ENCODE data around the gene TPR.
A peak's percentile ranks its signal among the peaks of the same experiment; 100 is the strongest.

The TPR gene

DNA sequence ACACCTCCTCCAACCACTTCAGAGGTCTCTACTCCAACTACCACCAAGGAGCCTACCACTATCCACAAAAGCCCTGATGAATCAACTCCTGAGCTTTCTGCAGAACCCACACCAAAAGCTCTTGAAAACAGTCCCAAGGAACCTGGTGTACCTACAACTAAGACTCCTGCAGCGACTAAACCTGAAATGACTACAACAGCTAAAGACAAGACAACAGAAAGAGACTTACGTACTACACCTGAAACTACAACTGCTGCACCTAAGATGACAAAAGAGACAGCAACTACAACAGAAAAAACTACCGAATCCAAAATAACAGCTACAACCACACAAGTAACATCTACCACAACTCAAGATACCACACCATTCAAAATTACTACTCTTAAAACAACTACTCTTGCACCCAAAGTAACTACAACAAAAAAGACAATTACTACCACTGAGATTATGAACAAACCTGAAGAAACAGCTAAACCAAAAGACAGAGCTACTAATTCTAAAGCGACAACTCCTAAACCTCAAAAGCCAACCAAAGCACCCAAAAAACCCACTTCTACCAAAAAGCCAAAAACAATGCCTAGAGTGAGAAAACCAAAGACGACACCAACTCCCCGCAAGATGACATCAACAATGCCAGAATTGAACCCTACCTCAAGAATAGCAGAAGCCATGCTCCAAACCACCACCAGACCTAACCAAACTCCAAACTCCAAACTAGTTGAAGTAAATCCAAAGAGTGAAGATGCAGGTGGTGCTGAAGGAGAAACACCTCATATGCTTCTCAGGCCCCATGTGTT lies 66.6 kb downstream of the TPR start:
- no peak overlapping the region for H3K9ac ChIP-seq (ENCODE audit: insufficient read length, low read depth)
- H3K9me3 ChIP-seq (ENCODE audit: insufficient read depth, low read length) = no peaks in the 10 kb centered on the region
- TF ChIP-seq SUZ12 (IDR thresholded peaks at IDR 0.05; ENCODE audit: extremely low read depth, insufficient read depth, insufficient read length) (no peak), YY1 (IDR thresholded peaks at IDR 0.05; ENCODE audit: insufficient read depth, insufficient read length) (no peak), ZNF274 (IDR thresholded peaks at IDR 0.05; ENCODE audit: low read depth, low read length) (no peak)
- H3K4me3 ChIP-seq (ENCODE audit: insufficient read length, low read depth) = no peak overlapping the region
- no peak for DNase-seq (ENCODE audit: low read depth, low spot score)
- H3K36me3 ChIP-seq (ENCODE audit: insufficient read depth, insufficient read length, low read length) = peaks cover 33% of the 10 kb centered on the region
- H3K4me1 ChIP-seq (ENCODE audit: insufficient read depth, insufficient read length) = no peaks in the 10 kb centered on the region
- H3K27me3 ChIP-seq (ENCODE audit: insufficient read depth, insufficient read length) = no peaks in the 10 kb centered on the region

DNA sequence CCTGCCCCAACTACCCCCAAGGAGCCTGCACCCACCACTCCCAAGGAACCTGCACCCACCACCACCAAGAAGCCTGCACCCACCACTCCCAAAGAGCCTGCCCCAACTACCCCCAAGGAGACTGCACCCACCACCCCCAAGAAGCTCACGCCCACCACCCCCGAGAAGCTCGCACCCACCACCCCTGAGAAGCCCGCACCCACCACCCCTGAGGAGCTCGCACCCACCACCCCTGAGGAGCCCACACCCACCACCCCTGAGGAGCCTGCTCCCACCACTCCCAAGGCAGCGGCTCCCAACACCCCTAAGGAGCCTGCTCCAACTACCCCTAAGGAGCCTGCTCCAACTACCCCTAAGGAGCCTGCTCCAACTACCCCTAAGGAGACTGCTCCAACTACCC lies 67.6 kb downstream of the TPR start:
- H3K9me3 ChIP-seq (ENCODE audit: insufficient read depth, low read length) = no peaks in the 10 kb centered on the region
- no peak overlapping the region for H3K9ac ChIP-seq (ENCODE audit: insufficient read length, low read depth)
- TF ChIP-seq SUZ12 (IDR thresholded peaks at IDR 0.05; ENCODE audit: extremely low read depth, insufficient read depth, insufficient read length) (no peak), YY1 (IDR thresholded peaks at IDR 0.05; ENCODE audit: insufficient read depth, insufficient read length) (no peak), ZNF274 (IDR thresholded peaks at IDR 0.05; ENCODE audit: low read depth, low read length) (no peak)
- no peaks in the 10 kb centered on the region for H3K27me3 ChIP-seq (ENCODE audit: insufficient read depth, insufficient read length)
- DNase-seq (ENCODE audit: low read depth, low spot score) = no peak
- no peaks in the 10 kb centered on the region for H3K4me1 ChIP-seq (ENCODE audit: insufficient read depth, insufficient read length)
- H3K36me3 ChIP-seq (ENCODE audit: insufficient read depth, insufficient read length, low read length) = peaks cover 23% of the 10 kb centered on the region
- H3K4me3 ChIP-seq (ENCODE audit: insufficient read length, low read depth) = no peak overlapping the region

DNA sequence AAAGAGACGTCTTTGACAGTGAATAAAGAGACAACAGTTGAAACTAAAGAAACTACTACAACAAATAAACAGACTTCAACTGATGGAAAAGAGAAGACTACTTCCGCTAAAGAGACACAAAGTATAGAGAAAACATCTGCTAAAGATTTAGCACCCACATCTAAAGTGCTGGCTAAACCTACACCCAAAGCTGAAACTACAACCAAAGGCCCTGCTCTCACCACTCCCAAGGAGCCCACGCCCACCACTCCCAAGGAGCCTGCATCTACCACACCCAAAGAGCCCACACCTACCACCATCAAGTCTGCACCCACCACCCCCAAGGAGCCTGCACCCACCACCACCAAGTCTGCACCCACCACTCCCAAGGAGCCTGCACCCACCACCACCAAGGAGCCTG lies 68.5 kb downstream of the TPR start:
- Histone ChIP-seq H3K36me3 (ENCODE audit: insufficient read depth, insufficient read length, low read length) (peaks cover 14% of the 10 kb centered on the region), H3K27me3 (ENCODE audit: insufficient read depth, insufficient read length) (no peaks in the 10 kb centered on the region), H3K4me1 (ENCODE audit: insufficient read depth, insufficient read length) (no peaks in the 10 kb centered on the region), H3K9ac (ENCODE audit: insufficient read length, low read depth) (no peak overlapping the region), H3K9me3 (ENCODE audit: insufficient read depth, low read length) (no peaks in the 10 kb centered on the region), H3K4me3 (ENCODE audit: insufficient read length, low read depth) (no peak overlapping the region)
- no peak for TF ChIP-seq SUZ12 (IDR thresholded peaks at IDR 0.05; ENCODE audit: extremely low read depth, insufficient read depth, insufficient read length)
- no peak for TF ChIP-seq ZNF274 (IDR thresholded peaks at IDR 0.05; ENCODE audit: low read depth, low read length)
- TF ChIP-seq YY1 (IDR thresholded peaks at IDR 0.05; ENCODE audit: insufficient read depth, insufficient read length) = no peak
- no peak for DNase-seq (ENCODE audit: low read depth, low spot score)

DNA sequence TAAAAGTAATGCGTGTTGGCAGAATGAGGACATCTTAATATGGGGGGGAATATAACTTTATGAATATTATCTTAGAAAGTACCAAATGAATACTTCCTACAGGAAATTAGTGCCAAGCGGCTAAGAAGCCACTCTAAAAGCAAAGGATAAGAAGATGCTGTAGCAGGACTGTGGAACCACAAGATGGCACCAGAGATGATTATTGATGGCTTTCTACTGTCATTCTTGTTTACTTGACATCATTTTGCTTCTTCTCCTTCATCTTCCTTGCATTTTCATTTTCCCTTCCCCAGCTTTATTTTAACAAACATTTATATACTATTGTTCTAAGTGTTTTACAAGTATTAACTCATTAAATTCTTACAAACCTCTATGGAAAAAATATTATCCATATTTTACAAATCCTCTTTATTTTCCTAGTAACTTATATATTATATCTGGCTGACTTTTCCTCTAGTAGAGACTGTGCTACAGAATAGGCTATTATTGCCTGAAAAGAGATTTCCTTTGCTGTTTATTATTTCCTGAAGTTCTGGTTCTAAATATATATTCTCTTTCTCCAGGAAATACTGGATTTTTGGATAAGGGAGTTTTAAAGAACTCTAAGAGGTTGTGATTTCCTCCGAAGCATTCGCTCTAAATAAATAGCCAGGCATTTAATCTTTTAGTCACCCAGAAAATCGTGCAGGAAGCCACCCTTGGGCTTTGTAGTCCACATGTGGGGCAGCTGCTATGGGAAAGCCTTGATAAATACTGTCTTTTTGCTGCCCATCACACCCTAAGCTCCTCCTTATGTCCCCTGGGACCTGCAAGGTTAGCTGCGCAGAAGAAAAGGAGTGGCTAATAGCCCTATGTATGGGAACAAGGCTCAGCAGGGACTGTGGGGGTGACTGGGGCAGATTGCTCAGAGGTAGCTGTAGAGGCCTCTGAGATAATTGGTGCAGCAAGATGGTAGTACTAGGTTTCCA lies 69.8 kb downstream of the TPR start:
- Histone ChIP-seq H3K9ac (ENCODE audit: insufficient read length, low read depth) (no peak overlapping the region), H3K27me3 (ENCODE audit: insufficient read depth, insufficient read length) (no peaks in the 10 kb centered on the region), H3K36me3 (ENCODE audit: insufficient read depth, insufficient read length, low read length) (peaks cover 3% of the 10 kb centered on the region), H3K4me1 (ENCODE audit: insufficient read depth, insufficient read length) (no peaks in the 10 kb centered on the region), H3K9me3 (ENCODE audit: insufficient read depth, low read length) (no peaks in the 10 kb centered on the region), H3K4me3 (ENCODE audit: insufficient read length, low read depth) (no peak overlapping the region)
- no peak for TF ChIP-seq SUZ12 (IDR thresholded peaks at IDR 0.05; ENCODE audit: extremely low read depth, insufficient read depth, insufficient read length)
- TF ChIP-seq YY1 (IDR thresholded peaks at IDR 0.05; ENCODE audit: insufficient read depth, insufficient read length) = no peak
- DNase-seq (ENCODE audit: low read depth, low spot score) = peak; percentile 36

DNA sequence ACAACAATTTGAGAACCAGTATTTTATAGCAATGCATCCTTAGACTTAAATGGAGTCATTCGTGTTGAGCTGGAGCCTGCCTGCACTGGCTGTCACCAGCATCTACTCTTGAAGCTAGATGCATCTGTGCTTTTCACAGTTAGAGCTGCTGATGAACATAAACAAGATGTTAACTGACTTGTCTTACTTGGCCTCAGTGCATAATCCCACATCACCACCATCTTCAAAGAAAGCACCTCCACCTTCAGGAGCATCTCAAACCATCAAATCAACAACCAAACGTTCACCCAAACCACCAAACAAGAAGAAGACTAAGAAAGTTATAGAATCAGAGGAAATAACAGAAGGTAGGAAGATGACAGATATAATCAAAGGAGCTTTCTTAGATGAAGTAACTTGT lies 71.1 kb downstream of the TPR start:
- H3K9ac ChIP-seq (ENCODE audit: insufficient read length, low read depth) = no peak overlapping the region
- DNase-seq (ENCODE audit: low read depth, low spot score) = no peak
- H3K4me3 ChIP-seq (ENCODE audit: insufficient read length, low read depth) = no peak overlapping the region
- H3K27me3 ChIP-seq (ENCODE audit: insufficient read depth, insufficient read length) = no peaks in the 10 kb centered on the region
- no peaks in the 10 kb centered on the region for H3K9me3 ChIP-seq (ENCODE audit: insufficient read depth, low read length)
- no peak for TF ChIP-seq ZNF274 (IDR thresholded peaks at IDR 0.05; ENCODE audit: low read depth, low read length)
- TF ChIP-seq SUZ12 (IDR thresholded peaks at IDR 0.05; ENCODE audit: extremely low read depth, insufficient read depth, insufficient read length) = no peak
- TF ChIP-seq YY1 (IDR thresholded peaks at IDR 0.05; ENCODE audit: insufficient read depth, insufficient read length) = no peak
- H3K36me3 ChIP-seq (ENCODE audit: insufficient read depth, insufficient read length, low read length) = peaks cover 2% of the 10 kb centered on the region
- H3K4me1 ChIP-seq (ENCODE audit: insufficient read depth, insufficient read length) = no peaks in the 10 kb centered on the region

DNA sequence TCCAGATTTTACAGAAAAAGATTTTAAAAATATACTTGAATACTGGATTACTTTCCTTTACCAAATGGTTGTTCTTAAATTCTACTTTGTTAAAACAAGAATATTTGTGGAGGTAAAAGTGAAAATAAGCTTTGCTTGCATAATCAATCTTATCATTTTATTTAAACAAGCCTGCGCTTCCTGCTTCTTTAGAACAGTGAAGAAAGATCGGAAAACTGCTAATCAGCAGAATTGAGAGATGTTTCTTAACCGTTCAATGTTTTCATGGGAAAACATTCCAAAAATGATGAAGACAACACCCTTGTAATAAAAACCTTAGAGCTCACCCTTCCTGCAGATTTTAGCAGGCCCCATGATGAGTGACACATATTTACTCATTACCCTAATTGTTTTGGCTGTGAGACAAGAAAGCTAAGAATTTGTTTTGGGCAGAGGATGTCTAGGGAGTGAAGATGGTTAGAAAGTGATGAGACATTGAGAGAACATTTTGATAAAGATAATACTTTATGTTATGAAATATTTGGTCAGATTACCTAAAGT lies 72.6 kb downstream of the TPR start:
- Histone ChIP-seq H3K27me3 (ENCODE audit: insufficient read depth, insufficient read length) (no peaks in the 10 kb centered on the region), H3K36me3 (ENCODE audit: insufficient read depth, insufficient read length, low read length) (no peaks in the 10 kb centered on the region), H3K9me3 (ENCODE audit: insufficient read depth, low read length) (no peaks in the 10 kb centered on the region), H3K9ac (ENCODE audit: insufficient read length, low read depth) (no peak overlapping the region), H3K4me3 (ENCODE audit: insufficient read length, low read depth) (no peak overlapping the region), H3K4me1 (ENCODE audit: insufficient read depth, insufficient read length) (no peaks in the 10 kb centered on the region)
- TF ChIP-seq ZNF274 (IDR thresholded peaks at IDR 0.05; ENCODE audit: low read depth, low read length) (no peak), SUZ12 (IDR thresholded peaks at IDR 0.05; ENCODE audit: extremely low read depth, insufficient read depth, insufficient read length) (no peak), YY1 (IDR thresholded peaks at IDR 0.05; ENCODE audit: insufficient read depth, insufficient read length) (no peak)
- no peak for DNase-seq (ENCODE audit: low read depth, low spot score)

DNA sequence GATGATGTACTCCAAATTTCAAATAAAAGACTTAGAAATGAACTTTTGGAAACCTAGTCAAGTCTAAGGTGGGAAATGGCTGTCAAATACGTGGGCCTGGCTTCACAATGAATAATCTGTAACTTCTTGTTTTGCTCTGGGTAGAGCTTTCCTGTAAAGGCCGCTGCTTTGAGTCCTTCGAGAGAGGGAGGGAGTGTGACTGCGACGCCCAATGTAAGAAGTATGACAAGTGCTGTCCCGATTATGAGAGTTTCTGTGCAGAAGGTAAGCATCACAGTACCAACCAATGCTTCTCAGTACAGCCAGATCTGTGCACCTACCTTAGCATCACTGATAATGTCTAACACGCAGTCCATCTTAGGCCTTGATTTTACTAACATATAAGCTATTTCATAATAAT lies 73.6 kb downstream of the TPR start:
- DNase-seq (ENCODE audit: low read depth, low spot score) = no peak
- H3K27me3 ChIP-seq (ENCODE audit: insufficient read depth, insufficient read length) = no peaks in the 10 kb centered on the region

More for the DNA sequence above, 73.6 kb downstream of the TPR start:
- Histone ChIP-seq H3K36me3 (ENCODE audit: insufficient read depth, insufficient read length, low read length) (no peaks in the 10 kb centered on the region), H3K4me3 (ENCODE audit: insufficient read length, low read depth) (no peak overlapping the region), H3K9ac (ENCODE audit: insufficient read length, low read depth) (no peak overlapping the region), H3K4me1 (ENCODE audit: insufficient read depth, insufficient read length) (no peaks in the 10 kb centered on the region), H3K9me3 (ENCODE audit: insufficient read depth, low read length) (no peaks in the 10 kb centered on the region)
- TF ChIP-seq SUZ12 (IDR thresholded peaks at IDR 0.05; ENCODE audit: extremely low read depth, insufficient read depth, insufficient read length) (no peak), ZNF274 (IDR thresholded peaks at IDR 0.05; ENCODE audit: low read depth, low read length) (no peak), YY1 (IDR thresholded peaks at IDR 0.05; ENCODE audit: insufficient read depth, insufficient read length) (no peak)
